ACHN (cell line): Measurements from ENCODE around the gene TDRD7.
"Not testable (repeated sequence)": the region's sequence is repeated elsewhere in the genome, so short reads cannot be mapped to it uniquely, and the experiment has no call there.

Source experiments
- DNase-seq: peaks from one replicate; pipeline ENCODE4 v3.0.0-alpha.2; 2015
- in situ Hi-C: cut with HindIII; loops from 2 replicates; pipeline ENCODE4 v1.10.0; 2017; ENCODE audit warnings: low sequenced_read_pairs, low pct_ligation_motif_present, low pct_unique_long_range_greater_than_20kb

TDRD7 gene

DNA sequence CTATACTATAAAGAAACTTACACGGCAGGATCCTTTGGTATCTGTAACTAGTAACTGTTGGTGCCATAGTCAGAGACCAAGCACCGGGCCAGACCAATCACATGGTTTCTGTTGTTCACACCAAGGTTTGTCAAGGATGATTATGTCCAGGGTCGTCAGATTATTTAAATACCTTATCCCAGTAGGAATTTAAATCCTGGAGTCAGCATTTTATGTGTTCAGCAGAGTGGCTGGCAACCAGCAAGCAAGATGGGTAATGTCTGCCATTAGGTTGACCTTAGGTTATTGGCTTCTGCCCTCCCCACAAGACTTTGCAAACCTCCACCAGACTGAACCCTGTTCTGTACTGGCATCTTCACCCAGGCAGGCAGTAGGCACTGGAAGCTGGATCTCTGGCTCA is 50.3 kb downstream of the TDRD7 start:
- no peak for DNase-seq
- in situ Hi-C loops = loop anchor here (25.0 kb wide), 1 partner anchor 150 kb away; no protein-coding TSS in a partner anchor

DNA sequence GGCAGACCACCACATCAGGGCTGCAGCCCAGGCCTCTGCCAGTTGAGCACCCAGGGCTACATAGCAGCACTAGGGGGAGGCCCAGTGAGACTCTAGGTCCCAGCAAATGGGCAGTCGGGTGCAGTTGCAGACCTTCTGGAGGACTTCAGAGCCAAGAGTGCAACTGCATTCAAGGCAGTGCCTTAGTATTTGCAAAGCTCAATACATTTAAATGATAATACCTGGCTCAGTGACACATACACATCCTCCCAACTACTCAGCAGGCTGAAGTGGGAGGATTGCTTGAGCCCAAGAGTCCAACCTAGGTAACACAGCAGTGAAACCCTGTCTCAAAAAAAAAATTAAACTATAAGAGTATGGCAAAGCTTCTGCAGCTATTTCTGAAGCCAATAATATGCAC is 51.0 kb downstream of the TDRD7 start:
- in situ Hi-C loops = loop anchor here (25.0 kb wide), 1 partner anchor 149 kb away; no protein-coding TSS in a partner anchor
- DNase-seq = no peak

DNA sequence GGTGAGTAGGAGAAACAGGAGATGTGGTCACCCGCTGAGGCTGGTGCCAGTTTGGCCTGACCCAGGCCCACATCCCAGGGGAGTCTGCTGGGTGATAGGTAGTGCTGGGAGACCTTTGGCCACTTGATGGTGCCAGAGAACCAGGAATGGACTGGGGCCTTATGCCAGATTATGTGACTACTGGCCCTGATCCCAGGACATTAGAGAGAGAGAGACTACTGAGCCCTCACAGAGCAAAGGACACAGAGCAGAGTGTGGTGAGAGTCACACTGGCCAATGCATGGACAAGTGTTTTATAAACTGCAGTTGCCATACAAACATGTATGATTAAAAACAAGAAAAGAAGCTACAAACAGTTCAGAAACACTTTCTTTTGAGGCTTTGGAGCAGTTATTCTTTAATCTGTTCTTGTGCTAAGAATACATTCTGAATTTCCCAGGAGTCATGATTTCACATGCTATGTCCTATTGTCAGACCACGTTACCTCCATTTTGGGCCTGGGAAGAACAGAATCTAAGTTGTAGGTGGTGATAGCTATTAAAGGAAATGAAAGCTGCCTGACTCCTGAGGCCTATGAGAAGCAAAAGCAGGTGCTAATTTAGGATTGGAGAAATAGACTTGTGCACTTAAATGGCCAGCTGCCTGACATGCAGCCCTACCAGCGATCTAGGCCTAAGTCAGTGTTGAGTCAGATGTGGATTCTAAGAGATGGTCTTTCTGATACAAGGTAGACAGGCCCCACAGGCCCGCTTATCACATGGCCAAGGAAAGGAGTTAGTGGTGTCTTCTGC is 57.0 kb downstream of the TDRD7 start:
- in situ Hi-C loops = loop anchor here (25.0 kb wide), 1 partner anchor 143 kb away; no protein-coding TSS in a partner anchor
- DNase-seq = peak; percentile 52

DNA sequence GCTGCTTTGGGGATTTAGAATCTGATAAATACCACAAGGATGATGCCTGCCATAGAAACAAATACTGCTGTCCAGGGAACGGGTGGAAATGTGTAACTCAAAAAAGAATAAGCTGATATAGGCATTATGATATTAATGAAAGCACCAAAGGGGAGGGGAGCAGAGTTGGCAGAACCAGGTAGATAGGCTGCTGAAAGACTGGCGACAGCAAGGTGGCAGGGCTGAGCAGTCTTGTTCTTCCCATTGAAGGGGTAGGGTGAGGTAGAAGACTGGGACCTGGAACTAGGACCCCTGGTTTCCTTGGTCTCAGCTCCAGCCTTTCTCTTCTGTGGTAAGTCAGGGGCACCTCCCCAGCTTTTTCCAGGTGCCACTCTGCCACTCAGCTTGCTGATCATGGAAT is 58.2 kb downstream of the TDRD7 start:
- in situ Hi-C loops = loop anchor here (25.0 kb wide), 1 partner anchor 142 kb away; no protein-coding TSS in a partner anchor
- DNase-seq = no peak

DNA sequence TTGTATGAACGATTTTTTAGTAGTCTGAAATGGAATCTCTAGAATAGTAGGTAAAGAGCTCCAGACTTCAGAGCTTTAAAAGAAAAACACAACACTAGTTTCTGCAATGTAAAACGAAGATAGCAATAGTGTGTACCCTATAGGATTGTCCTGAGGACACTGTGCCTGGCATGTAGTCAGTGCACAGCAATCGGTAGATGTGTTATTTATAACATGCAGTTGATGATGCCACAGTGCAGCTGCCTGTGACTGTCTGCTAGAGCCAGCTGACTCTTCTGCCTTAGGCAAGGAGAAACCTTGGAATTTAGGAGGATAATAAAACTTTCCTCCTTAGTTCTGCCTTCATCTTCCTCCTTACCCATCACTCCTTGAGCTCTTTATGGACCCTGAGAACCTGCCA is 61.8 kb downstream of the TDRD7 start:
- DNase-seq = no peak
- in situ Hi-C loops = loop anchor here (25.0 kb wide), 1 partner anchor 139 kb away; no protein-coding TSS in a partner anchor

GRCh38 chr9:97474372-97474925 is 62.6 kb downstream of the TDRD7 start:
- no peak for DNase-seq
- in situ Hi-C loops = loop anchor here (25.0 kb wide), 1 partner anchor 138 kb away; no protein-coding TSS in a partner anchor

GRCh38 chr9:97475059-97475458 is 63.2 kb downstream of the TDRD7 start:
- in situ Hi-C loops = no loop called here
- no peak for DNase-seq

- DNase-seq = no peak
- in situ Hi-C loops = no loop called here
Observed at GRCh38 chr9:97478301-97478981, 66.5 kb downstream of the TDRD7 start.

DNA sequence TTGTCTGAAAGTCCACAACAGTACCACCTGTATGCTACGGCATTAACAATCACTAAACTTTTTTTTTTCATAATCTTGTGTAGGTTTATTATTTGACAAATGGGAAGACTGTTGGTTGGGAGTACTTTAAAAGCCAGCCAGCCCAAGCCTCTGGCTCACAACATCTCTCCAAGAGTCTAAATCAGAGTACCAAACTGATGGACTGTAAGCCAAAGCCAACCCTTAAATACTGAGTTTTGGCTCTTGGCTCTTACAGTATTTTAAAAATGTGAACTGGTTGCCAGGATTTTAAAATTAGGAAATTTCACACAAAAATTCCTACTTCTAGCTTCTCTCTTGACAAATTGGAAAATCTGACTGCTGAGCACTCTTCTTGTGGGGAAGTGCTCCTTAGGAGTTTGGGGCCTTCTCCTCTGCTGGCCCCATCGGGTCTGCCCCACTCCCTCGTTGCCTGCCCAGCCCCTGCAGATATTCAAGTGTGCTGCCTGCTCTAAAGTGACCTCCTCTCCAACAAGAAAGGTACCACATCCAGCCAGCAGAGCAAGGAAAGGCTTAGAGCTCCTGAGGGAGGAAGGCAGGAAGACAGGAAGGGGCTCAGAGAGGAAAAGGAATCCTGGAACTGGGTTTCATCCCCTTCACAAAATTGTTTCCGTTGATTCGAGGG is 67.7 kb downstream of the TDRD7 start:
- in situ Hi-C loops = no loop called here
- no peak for DNase-seq

DNA sequence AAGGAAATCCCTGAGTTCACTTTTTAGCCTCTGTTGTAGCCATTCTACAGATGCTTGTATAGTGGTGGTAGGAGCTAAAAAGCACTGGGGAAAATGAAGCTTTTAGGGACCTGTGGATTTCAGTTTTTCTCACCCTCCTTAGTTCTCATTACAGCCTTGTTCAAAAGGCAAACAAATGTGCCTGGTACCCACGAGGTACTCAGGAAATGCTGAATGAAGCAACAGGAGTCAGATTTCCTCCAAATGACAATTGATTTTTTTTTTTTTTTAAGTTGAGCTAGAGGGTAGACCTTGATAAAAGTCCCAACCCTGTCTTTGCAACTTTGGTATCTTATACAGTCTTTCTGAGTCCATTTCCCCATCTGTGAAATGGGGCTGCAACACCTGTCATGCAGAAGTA is 68.3 kb downstream of the TDRD7 start:
- in situ Hi-C loops = no loop called here
- no peak for DNase-seq

- in situ Hi-C loops = no loop called here
- no peak for DNase-seq
Observed at GRCh38 chr9:97480749-97481148, 68.9 kb downstream of the TDRD7 start.

DNA sequence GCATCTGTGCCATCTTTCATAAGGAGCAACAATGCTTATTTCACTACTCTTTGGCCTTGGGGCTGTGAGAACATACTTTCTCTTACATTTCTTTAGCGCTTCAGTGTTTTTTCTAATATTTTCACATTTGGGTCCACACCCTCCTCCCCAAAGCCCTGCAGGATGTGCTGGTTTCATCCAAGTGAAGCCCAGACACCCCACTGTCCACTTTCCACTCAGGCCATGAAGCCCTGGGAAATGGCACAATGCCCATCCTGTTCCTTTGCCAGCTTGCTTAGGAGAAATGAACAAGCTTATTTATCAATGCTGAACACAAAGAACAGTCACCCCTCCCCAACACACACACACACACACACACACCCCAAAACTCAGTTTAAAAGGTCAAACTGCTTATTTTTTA is 72.2 kb downstream of the TDRD7 start:
- DNase-seq = no peak
- in situ Hi-C loops = no loop called here

DNA sequence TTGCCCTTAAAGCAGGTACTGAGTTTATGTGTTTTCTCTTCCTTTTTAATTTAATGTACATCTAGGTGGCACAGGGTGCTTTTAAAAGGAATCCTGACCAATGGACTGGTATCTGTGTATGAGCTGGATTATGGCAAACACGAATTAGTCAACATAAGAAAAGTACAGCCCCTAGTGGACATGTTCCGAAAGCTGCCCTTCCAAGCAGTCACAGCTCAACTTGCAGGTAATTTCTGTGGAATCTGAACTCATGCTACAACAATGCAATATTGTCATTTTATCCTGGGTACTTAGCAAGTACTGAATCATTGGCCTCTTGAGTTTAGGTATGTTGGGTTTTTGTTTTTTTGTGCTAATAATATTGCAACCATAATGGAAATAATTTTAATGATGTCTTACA is 75.2 kb downstream of the TDRD7 start:
- in situ Hi-C loops = no loop called here
- DNase-seq = no peak

DNA sequence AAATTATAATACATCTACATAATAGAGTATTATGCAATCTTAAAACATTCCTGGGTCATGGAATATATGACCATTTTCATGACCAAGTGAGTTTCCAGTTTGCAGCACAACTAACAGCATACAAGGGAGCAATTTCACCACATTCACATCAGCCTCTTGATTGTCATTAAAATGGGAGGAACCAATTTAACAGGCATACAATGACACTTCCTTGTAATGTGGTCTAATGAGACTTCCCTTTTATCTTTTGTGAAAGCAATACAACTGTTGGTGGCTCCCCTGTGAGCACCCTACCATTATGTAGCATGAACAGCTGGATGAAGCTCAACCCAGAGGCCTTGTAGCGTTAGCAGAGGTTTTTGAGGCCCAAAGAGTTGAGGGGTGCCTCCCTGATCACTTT is 76.0 kb downstream of the TDRD7 start:
- in situ Hi-C loops = no loop called here
- DNase-seq = no peak

DNA sequence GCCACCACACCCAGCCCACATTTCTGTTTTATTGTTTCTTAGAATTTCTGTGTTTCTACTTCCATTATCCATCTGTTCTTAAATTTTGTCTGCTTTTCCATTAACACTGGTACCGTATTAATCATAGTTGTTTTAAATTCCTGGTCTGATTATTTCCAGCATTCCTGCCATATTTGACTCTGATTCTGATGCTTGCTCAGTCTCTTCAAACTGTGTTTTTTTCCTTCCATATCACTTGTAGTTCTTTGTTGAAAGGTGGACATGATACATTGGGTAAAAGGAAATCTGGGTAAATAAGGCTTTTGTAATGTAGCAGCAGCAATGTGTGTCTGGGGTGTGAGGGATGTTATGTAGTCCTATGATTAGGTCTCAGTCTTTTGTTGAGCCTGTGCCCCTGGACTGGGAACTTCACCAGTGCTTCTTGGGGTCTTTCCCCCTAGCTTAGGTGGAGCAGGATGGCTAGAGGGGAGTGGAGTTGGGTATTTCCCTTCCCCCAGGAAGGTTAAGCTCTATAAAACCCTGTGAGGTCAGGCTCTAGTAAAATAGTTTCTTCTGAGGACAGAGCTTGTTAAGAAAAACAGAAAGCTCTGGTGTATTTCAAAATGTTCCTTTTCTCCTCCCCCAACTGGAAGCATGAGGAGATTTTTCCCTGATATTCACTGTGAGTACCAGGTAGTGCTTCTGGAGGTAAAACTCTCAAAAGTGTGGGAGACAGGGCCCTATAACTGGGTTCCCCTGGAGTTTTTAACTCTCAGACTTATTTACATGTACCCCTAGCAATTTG is 79.5 kb downstream of the TDRD7 start:
- no peak for DNase-seq
- in situ Hi-C loops = no loop called here

GRCh38 chr9:97497558-97498375 is 85.9 kb downstream of the TDRD7 start:
- DNase-seq, in situ Hi-C loops: not testable (repeated sequence)

GRCh38 chr9:97498846-97499245 is 87.0 kb downstream of the TDRD7 start:
- DNase-seq, in situ Hi-C loops: not testable (repeated sequence)
